Myocyte (in vitro differentiated cells): ENCODE results near the gene SNRPD1. TPM values are rescaled to one million over a fixed set of nuclear protein-coding genes. Genes with fewer than 3 reads are reported as not detected.
"Not testable (repeated sequence)": the region's sequence is repeated elsewhere in the genome, so short reads cannot be mapped to it uniquely, and the experiment has no call there.

ENCODE experiments used
- DNase-seq: peaks from one replicate; pipeline ENCODE4 v3.0.0-alpha.2; 2012; ENCODE audit warnings: low read depth
- total RNA-seq: library from RNA; depleted of rRNA; stranded (reverse); fragments of >200 nt; gene quantifications from 2 replicates; pipeline ENCODE4 v1.2.3, GENCODE V29; 2014

Gene SNRPD1
- total RNA-seq, 1 donor from 2014 or later, result 15.6 TPM

DNA sequence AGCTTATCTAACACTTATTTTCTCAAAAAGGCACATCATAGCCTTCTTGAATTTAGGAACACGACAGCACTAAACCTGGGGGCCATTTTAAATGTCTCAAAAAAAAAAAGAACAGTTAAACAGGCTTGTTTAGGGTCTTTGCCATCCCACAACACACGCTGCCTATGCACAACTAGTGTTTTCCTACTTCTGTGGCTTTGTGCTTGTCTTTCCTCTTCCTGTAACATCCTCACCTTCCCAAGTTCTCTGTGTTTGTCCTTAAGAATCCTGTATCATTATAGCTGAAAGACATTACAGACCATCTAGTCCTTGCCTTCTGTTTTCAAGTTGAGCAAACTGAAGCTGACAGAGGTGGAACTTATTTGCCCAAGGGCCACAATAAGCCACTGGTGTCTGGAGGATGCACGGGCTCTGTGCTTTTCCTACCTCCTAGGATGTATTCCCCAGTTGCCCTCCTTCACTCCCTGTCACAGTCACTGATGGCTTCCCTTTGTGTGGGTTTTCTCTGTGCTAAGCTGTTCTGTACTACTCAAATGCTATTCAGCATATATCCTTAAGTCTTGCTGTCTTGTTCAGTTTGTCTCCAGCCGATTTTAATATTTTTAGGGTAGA lies 22.6 kb downstream of the SNRPD1 start:
- no peak for DNase-seq

DNA sequence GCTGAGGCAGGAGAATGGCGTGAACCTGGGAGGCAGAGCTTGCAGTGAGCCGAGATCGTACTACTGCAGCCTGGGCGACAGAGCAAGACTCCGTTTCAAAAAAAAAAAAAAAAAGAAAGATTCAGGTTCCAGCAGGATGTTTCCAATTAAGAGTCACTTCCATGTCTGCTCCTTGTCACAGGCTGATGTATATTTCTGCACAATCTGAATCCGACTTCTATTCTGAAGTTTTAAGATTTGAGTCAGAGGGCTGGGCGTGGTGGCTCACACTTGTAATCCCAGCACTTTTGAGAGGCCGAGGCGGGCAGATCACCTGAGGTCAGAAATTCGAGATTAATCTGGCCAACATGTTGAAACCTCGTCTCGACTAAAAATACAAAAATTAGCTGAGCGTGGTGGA lies 24.7 kb downstream of the SNRPD1 start:
- no peak for DNase-seq

DNA sequence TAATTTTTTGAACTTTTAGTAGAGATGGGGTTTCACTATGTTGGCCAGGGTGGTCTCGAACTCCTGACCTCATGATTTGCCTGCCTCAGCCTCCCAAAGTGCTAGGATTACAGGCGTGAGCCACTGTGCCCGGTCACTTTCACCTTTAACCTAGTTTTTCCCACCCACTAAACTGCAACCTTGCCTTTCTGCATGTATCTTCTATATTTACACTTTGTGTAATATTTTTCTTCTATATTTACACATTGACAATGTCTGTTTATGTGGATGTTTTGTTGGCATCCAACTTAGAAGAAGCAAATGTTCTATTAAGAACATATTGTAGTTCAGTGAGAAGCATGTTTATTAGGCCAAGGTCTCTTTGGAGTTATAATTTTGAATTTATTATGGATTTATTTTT lies 26.7 kb downstream of the SNRPD1 start:
- no peak for DNase-seq

DNA sequence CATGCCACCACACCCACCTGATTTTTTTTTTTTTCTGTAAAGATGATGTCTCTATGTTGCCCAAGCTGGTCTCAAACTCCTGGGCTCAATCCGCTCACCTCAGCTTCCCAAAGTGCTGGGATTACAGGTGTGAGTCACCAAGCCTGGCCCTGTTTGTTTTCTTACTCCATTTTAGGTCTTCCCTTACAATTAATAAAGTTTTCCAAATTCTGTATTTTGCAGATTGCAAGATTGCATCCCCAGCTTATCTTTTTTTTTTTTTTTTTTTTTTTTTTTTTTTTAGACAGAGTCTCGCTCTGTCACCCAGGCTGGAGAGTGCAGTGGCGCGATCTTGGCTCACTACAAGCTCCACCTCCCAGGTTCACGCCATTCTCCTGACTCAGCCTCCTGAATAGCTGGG lies 28.3 kb downstream of the SNRPD1 start:
- not testable (repeated sequence) for DNase-seq

DNA sequence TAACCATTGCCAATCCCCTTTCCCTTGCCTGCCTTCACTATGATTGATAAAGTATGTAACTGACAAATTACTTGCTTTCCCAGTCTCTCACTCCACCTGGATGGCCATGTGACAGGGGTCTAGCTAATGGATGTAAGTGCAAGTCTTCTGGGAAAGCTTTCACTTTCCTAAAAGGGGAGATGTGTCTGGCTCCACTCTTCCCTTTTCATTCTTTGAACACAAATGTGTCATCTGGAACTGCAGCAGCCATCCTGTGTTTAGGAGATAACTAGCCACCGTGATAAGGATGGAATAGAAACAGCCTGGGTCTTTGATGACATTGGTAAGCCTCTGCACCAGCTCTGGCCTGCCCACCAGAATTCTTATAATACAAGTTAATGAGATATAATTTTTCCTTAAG lies 38.2 kb downstream of the SNRPD1 start:
- DNase-seq, result no peak

DNA sequence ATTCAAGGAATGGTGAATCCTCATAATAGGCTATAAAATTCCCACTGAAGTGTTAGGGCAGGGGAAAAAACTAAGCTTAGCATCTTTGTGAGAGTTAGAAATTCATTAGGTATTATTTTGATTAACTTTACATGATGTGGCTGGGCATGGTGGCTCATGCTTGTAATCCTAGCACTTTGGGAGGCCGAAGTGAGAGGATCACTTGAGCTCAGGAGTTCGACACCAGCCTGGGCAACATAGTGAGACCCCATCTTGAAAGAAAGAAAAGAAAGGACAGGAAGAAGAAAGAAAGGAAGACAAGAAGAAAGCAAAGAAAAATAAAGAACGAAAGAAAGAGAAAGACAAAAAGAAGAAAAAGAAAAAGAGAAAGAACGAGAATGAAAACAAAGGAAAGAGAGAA lies 40.0 kb downstream of the SNRPD1 start:
- DNase-seq, result no peak

DNA sequence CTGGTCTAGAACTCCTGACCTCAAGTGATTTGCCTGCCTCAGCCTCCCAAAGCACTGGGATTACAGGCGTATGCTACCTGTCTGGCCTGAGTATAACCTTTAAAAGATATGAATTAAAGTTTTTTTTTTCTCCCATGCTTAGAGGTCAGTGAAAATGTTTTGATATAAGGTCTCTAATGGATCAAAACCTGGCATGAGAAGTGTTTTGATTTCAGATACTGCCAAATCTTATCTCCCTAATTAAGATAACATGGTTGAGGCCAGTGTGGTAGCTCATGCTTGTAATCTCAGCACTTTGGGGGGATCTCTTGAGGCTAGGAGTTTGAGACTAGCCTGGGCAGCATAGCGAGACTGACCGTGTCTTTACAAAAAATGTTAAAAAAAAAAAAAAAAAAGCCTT lies 41.2 kb downstream of the SNRPD1 start:
- no peak for DNase-seq

DNA sequence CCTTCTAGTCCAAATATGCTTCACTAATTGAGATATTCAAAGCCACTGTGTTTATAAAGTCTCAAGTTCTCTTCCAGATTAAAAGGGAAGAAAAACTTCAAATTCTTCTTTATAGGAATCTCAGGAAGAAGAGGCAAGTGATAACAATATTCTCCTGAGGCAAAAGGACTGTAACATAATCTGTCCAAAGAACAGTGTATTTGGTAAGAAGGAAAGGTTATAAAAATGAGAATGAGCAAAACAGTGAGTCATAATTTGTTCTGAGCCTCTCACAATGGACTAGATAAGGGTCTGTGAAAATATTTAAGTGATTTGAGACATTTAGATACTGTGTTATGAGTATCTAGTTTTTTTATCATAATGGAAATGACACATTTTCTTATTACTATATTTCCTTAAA lies 44.3 kb downstream of the SNRPD1 start:
- DNase-seq, result peak; percentile 8

DNA sequence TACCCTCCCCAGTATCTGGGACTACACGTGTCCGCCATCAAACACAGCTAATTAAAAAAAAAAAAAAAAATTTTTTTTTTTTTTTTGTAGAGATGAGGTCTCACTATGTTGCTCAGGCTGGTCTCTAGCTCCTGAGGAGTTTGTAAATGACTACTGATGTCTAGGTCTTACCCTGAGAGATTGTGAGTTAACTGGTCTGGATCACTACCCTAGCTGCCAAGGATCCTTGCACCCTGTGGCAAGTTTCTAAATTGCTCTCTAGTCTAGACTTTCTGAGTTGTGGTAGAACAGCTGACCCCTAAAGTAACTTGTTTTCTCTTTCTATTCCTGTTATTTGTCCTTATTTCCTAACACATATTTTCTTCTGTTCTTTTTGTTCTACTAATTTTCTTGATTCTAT lies 48.0 kb downstream of the SNRPD1 start:
- no peak for DNase-seq

DNA sequence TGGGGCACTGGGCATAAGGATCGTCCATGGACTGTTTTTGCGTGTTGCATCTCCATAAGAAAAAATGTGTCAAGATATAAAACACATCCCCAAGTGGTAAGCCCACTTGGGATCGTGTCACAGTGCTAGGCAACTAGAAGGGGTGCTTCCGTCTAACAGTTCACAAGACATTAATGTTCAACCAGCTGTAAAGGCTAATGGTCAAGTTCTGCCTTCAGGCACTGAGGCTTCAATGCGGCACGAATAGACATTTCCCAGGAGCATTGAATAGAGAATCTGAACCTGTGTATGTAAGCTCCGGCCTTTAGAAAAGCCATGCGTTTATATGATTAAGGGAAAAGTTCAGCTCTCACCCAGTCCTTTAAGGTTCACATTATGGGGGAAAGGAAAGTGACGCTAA lies 50.5 kb downstream of the SNRPD1 start:
- DNase-seq, result no peak

DNA sequence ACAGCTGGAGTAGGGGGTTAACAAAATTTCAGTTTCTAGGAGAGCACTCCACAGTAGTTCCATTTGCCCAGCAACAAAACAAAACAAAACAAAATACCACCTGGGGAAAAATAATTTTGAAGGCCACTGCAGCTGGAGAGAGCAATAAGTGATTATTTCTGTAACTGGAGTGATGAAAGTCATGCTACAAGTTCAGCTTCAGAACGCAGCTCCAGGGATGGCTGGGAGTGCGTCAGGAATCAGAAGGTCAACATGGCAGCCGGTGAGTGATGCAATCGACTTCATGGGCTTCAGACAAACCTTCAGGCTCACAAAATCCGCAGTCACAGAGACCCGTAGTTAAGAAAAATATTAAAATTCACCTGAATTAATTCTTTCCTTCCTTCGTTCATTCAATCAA lies 51.5 kb downstream of the SNRPD1 start:
- no peak for DNase-seq

DNA sequence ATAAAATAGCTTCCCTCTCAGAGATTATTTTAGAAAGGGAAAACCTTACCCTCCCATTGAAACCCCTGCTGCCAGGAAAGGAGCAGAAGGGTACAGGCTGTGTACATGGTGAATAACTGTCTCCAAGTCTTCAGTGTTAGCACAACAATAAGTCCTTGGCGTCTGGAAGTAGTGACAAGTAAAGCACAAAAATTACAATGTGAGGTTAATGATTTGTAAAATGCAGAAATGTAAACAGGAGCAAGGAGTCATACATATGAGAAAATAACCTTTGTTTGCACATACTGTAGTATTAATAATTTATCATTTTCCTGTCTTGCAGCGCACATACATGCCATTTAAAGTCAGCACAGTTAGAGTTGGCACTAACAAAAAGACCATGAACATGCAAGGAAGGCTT lies 52.0 kb downstream of the SNRPD1 start:
- no peak for DNase-seq

DNA sequence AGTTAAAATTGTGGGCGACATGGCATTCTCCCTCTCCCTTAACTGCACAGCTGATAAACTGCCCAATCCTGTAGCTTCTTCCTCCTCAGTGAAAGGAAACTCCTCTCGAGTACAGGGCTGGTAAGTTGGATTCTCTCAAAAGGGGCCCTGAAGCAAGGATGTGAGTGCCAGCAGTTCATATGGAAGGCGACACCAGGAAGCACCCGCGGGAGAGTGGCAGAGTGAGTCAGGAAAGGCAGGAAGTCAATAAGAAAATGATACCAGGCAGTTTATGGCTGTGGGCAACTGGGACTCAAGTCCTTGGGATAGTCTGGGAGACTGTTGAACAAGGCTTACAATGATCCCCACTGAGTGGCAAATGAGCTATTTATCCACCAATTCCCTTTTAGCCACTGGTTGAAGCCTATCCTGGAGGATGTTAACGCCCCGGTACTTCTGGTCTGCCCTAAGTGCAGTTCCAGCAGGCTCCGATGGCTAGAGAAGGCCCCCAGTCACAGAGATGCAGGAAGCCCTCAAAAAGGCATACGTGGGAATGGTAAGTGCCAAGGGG lies 57.7 kb downstream of the SNRPD1 start:
- DNase-seq, result peak; percentile 41

DNA sequence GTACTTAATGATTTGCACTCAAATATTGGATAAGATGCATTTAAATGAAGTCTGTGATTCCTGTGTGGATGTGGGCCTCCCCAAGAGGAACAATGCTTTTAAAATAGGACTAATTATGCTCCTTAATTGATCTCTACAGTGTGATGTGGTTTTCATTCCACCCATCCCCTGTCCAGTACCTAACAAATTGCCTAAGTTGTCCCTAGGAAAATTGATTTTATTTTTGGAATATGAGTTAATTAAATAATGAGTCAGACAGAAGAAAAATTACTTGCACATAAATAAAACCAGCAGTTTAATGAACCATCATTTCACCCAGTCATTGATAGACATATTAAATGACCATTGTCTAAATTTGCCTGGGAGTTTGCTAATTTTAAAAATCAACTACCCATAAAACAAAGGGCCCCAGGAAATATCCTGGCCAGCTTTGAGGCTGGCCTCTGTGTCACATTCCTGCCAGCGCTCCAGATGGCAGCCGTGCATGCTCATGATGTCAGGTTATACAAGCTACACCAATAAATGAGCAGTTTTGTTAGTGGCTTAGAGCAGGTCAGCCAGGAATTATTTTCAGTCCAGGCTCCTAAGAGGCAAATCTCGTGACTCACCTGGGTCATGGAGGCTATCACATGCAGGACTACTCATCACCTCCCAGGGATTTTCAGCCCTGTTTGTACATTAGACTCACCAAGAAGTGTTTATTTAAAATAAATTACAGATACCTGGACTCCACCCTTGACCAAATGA lies 60.6 kb downstream of the SNRPD1 start:
- peak; percentile 28 for DNase-seq

DNA sequence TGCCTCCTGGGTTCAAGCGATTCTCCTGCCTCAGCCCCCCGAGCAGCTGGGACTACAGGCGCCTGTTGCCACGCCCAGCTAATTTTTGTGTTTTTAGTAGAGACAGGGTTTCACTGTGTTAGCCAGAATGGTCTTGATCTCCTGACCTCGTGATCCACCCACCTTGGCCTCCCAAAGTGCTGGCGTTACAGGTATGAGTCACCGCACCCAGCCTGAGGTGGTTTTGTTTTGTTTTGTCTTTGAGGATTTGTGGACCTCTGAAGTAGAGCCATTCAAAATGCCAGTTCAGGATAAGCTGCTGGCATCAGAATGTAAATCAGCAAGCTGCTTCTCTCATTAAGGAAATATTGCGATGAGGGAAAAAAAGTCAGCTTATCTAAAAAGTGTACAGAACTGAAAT lies 63.2 kb downstream of the SNRPD1 start:
- not testable (repeated sequence) for DNase-seq

DNA sequence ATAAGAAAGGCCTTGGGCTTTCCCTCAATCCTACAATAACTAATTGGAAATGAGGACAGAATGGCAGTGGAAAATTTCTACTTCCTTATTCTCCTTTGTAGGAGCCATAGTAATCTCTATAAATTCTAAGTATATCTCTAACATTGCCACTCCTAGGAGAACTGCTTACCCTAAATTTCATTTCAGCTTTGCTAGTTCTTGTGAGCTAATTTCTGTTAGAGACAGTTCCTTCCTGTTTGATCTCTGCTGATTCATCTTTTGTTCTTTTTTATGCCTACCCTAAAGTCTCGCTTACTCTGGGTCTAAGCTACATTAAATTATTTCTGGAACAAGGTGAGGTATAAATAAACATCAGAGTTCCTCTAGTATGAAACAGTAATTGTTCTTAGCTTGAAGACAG lies 66.7 kb downstream of the SNRPD1 start:
- no peak for DNase-seq

DNA sequence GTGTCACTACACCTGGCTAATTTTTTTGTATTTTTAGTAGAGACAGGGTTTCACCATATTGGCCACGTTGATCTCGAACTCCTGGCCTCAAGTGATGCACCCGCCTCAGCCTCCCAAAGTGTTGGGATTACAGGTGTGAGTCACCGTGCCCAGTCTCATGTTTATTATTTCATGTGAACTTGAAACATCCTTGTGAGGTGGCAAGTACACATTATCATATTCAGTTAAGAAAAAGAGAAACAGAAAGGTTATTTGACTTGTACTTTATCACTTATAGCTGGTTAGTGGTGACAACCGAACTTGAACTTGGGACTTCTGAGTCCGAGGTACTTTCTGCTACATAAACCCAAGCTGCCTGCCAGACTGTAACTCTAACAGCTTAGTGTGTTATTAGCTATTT lies 68.0 kb downstream of the SNRPD1 start:
- no peak for DNase-seq

DNA sequence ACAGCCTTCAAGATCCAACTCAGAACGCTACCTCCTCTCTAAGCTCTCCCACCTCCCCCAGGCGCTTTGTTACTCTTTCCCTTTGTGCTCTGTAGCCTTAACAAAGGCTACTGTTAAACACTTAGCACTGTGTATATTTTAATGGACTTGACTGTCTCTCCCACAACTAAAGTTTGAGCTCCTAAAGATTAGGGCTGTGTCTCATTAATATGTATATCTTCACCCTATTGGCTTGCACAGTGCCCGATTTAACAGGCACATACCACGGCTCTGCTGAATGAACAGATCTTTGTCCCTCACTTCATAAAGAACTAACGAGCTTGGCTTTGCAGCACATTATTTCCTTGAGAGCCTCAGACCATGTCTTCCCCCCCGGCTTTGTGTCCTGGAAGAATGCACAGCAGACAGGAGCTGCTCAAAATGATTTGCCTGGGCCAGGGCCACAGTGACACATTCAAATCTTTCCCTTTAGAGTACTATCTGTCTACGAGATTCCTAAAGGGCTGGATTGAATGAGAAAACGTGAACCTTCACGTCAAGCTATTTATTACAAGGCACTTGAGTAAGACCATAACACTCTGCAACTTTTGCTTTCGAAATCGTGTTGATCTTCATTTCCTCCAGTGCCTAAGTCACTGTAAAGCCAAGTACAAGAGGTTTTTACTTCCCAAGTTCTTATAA lies 70.4 kb downstream of the SNRPD1 start:
- no peak for DNase-seq
